HUES48 (cell line): ENCODE data around the gene RYR3.

Source experiments
- H3K27ac ChIP-seq: one replicate; pipeline ENCODE4 v1.7.0; 2013; ENCODE audit warnings: low read depth, low read length, inconsistent platforms
- H3K27me3 ChIP-seq: 2 replicates; pipeline ENCODE4 v1.6.1; 2013; ENCODE audit warnings: mild to moderate bottlenecking, low read length; ENCODE audit not compliant: control insufficient read depth, insufficient read depth
- H3K36me3 ChIP-seq: 2 replicates; pipeline ENCODE4 v1.6.1; 2013; ENCODE audit warnings: low read length; ENCODE audit not compliant: control insufficient read depth, insufficient read depth
- H3K4me1 ChIP-seq: 2 replicates; pipeline ENCODE4 v1.6.1; 2013; ENCODE audit warnings: mild to moderate bottlenecking, low read length; ENCODE audit not compliant: control insufficient read depth, insufficient read depth
- H3K4me3 ChIP-seq: 2 replicates; pipeline ENCODE4 v1.5.1; 2013; ENCODE audit warnings: mild to moderate bottlenecking, low read depth, low read length
- H3K9ac ChIP-seq: 2 replicates; pipeline ENCODE4 v1.6.1; 2013; ENCODE audit warnings: mild to moderate bottlenecking, low read depth, low read length, moderate library complexity
- H3K9me3 ChIP-seq: 2 replicates; pipeline ENCODE4 v1.6.1; 2013; ENCODE audit warnings: low read length; ENCODE audit not compliant: control insufficient read depth, insufficient read depth

RYR3 gene

DNA sequence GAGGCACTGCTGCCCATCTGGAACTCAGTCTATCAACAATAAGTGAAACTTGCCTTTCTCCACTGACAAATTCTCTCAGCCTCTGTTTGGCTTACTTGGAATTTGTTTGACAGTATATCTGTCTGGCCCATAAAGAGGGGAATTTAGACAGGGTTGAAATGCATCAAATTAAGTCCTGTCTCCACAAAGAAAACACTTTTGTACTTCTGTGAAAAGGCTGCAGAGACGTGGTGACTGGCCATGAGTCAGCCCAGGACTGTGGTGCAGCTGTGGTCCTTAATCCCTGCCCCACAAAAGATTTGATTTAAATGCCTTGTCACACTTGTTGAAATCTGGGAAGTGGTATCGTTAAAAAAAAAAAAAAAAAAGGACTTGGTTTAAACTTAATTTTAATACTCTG is 47.5 kb downstream of the RYR3 start:
- no peaks in the 10 kb centered on the region for H3K36me3 ChIP-seq
- no peaks in the 10 kb centered on the region for H3K27me3 ChIP-seq
- H3K9ac ChIP-seq, result no peak overlapping the region
- H3K4me3 ChIP-seq, result no peak overlapping the region
- no peaks in the 10 kb centered on the region for H3K4me1 ChIP-seq
- no peak overlapping the region for H3K27ac ChIP-seq
- H3K9me3 ChIP-seq, result no peaks in the 10 kb centered on the region

DNA sequence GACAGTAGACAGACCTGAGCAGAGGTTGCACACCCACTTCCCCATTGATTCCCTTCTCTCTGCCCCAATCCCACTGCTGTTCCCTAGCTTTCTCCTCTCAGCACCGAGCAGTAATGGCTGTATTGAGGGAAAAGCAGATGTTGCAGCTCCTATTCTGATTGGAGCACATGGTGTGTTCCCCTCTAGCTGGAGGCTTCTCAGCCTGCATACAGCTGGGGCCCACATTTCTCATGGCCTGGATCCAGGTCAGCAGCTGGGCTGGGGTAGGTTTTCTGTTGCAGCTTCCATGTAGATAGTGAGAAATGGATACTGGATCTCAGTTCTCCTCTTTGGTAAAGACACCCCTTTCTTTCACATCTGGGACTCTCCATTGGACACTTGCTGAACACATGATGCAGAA is 50.1 kb downstream of the RYR3 start:
- Histone ChIP-seq H3K4me3 (no peak overlapping the region), H3K27me3 (no peaks in the 10 kb centered on the region), H3K9me3 (no peaks in the 10 kb centered on the region), H3K9ac (no peak overlapping the region), H3K36me3 (no peaks in the 10 kb centered on the region), H3K4me1 (no peaks in the 10 kb centered on the region), H3K27ac (no peak overlapping the region)

DNA sequence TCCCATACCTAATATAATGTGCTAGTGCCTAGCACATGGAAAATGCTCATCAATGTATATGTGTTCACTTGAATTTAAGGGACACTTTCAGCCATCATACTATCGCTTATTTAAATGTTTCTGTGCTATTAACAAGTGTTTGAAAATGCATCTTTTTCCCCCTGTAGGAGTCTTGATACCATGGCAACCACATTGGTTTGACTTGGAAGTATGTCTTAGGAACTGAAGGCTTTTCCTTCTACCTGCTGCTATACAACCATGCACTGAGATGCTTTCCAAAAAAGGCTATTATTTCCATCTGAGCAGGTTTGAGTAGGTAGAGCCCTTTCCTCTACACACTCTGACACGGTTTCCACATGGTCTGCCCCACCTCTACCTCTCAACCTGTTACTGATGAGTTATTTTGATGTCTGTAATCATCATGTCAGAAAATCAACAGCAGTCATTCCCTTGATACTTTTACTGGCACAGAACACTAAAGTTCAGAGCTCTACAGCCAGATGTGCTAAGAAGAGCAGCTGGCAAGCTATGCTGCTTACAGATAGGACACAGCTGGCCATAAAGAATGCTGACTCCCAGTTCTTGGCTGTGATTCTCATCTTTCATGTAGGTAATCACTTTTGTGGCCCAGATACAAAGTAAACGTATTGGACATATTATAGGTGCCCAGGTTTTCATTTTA is 59.3 kb downstream of the RYR3 start:
- no peaks in the 10 kb centered on the region for H3K36me3 ChIP-seq
- no peak overlapping the region for H3K4me3 ChIP-seq
- H3K4me1 ChIP-seq, result no peaks in the 10 kb centered on the region
- no peak overlapping the region for H3K27ac ChIP-seq
- no peaks in the 10 kb centered on the region for H3K27me3 ChIP-seq
- no peaks in the 10 kb centered on the region for H3K9me3 ChIP-seq
- no peak overlapping the region for H3K9ac ChIP-seq

DNA sequence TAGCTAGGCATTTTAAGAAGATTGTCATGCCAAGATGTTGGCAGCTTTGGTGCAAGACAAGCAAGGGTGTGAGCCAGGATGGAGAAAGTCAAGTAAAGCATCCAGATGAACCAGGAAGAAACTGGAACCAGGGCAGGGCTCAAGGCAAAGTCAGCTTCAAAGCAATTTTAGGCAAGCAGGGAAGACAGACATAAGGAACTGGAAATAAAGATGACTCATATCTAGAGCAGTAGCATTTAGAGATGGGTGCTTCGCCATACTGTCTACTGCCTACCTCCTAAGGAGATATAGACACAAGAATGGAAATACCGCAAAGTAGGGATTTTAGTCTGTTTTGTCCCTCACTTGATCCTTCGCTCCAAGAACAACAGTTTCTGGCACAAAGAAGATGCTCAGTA is 59.9 kb downstream of the RYR3 start:
- Histone ChIP-seq H3K9me3 (no peaks in the 10 kb centered on the region), H3K4me3 (no peak overlapping the region), H3K36me3 (no peaks in the 10 kb centered on the region), H3K9ac (no peak overlapping the region), H3K27me3 (no peaks in the 10 kb centered on the region), H3K27ac (no peak overlapping the region), H3K4me1 (no peaks in the 10 kb centered on the region)

DNA sequence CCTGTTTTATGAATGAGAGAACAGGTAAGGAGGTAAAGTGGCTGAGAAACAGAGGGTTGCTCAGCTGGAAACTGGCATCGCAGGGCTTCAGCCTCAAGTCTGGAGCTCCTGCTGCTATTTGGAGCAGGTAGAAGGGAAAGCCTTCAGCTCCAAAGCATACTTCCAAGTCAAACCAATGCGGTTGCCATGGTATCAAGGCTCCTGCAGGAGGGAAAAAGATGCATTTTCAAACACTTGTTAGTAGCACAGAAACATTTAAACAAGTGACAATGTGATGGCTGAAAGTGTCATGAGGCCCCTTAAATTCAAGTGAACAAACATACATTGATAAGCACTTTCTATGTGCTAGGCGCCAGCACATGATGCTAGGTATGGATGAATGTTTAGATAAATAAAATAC is 60.4 kb downstream of the RYR3 start:
- no peak overlapping the region for H3K4me3 ChIP-seq

DNA sequence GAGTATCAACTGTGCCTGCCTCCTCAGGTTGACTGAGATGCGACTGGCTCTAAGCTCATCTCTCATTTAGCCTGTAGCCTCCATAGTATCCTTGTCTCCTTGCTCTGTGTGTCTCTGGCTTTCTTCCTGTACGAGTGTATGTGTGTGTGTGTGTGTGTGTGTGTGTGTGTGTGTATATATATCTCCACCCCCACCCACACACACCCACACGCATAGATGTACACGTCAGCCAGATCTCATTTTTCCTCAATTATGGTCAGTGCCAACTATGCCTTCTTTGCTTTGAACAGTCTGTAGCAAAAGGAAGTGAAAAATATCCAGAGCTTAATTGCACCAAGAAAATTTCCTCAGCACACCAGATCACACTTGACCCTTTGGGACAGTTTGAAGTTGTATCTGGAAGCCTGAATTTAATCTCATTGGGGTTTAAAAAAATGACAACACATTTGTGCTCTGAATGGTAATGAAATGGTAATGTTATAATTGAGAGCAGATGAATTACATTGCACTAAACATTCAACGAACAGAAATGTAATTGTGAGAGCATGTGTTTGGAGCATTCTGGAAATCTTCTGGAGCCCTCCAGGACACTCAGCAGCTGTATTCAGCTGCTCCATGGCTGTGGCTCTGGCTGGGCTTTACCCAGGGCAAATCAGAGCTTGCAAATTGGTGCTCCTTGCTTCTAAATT is 63.6 kb downstream of the RYR3 start:
- H3K4me1 ChIP-seq, result no peaks in the 10 kb centered on the region
- H3K4me3 ChIP-seq, result no peak overlapping the region
- no peaks in the 10 kb centered on the region for H3K36me3 ChIP-seq
- no peak overlapping the region for H3K27ac ChIP-seq
- H3K9ac ChIP-seq, result no peak overlapping the region
- no peaks in the 10 kb centered on the region for H3K27me3 ChIP-seq
- H3K9me3 ChIP-seq, result no peaks in the 10 kb centered on the region

More for the DNA sequence above, 60.4 kb downstream of the RYR3 start:
- H3K36me3 ChIP-seq, result no peaks in the 10 kb centered on the region
- H3K27ac ChIP-seq, result no peak overlapping the region
- H3K27me3 ChIP-seq, result no peaks in the 10 kb centered on the region
- H3K9ac ChIP-seq, result no peak overlapping the region
- no peaks in the 10 kb centered on the region for H3K4me1 ChIP-seq
- H3K9me3 ChIP-seq, result no peaks in the 10 kb centered on the region

DNA sequence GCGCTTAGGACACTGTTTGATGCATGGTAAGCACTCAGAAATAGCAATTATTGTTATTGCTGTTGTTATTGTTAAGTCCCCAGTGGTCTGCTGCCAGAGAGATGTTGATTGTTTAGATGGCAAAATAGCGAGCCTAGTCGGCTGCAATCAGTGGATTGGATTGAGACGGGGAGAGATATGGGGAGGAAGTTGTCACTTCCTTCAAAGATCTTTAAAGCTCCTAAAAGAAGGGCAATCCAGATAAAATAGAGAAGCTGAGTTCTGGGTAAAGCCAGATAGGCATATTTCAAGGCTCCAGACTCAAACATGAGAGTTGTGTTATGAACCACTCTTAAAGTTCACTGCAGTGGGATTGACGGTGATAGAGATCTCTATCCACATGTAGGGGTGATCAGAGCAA is 64.5 kb downstream of the RYR3 start:
- H3K27ac ChIP-seq, result no peak overlapping the region
- no peak overlapping the region for H3K9ac ChIP-seq

DNA sequence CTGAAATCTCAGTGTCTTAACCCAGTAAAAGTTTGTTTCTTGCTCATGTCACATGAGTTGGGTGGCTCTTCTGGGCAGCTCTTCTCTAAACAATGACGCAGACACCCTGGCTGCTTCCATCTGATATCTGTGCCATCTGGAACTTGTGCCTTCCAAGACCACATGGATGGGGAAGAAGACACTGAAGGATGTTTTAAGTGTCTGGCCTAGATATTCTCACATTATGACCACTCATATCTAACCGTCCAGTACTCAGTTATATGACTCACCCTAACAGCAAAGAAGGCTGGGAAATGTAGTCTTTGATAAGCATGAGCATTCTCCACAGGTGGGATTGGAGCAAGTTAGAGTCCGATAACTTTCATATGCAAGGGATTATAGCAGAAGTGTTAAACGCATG is 66.4 kb downstream of the RYR3 start:
- H3K4me1 ChIP-seq, result no peaks in the 10 kb centered on the region
- H3K27ac ChIP-seq, result no peak overlapping the region
- H3K27me3 ChIP-seq, result no peaks in the 10 kb centered on the region
- no peak overlapping the region for H3K4me3 ChIP-seq
- H3K9me3 ChIP-seq, result no peaks in the 10 kb centered on the region
- no peak overlapping the region for H3K9ac ChIP-seq
- H3K36me3 ChIP-seq, result no peaks in the 10 kb centered on the region

More for the DNA sequence above, 64.5 kb downstream of the RYR3 start:
- no peak overlapping the region for H3K4me3 ChIP-seq
- no peaks in the 10 kb centered on the region for H3K36me3 ChIP-seq
- no peaks in the 10 kb centered on the region for H3K4me1 ChIP-seq
- H3K27me3 ChIP-seq, result no peaks in the 10 kb centered on the region
- no peaks in the 10 kb centered on the region for H3K9me3 ChIP-seq

DNA sequence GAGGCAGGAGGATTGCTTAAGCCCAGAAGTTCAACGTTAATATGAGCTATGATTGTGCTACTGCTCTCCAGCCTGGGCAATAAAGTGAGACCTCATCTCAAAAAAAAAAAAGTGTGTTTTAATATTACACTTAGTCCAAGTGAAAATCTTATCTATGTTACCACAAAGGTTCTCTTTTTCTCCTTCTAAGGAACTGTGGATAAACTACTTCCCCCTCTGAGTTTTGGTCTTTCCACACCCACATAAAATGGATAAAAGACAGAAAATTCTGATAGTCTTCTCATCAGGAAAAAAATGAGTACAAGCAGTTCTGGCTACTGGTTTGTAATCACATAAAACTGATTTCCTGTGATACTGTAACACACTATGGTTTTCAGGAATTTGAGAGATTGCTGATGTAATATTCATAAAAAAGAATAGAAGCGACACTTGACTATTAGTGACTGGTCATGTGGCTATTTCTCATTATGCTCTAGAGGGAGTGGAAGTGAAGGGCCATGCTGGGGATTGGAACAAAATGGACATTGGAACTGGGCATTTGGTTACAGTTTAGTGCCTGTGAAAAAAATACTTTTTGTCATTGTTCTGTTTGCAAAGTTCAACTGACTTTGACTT is 68.2 kb downstream of the RYR3 start:
- H3K27ac ChIP-seq, result no peak overlapping the region
- H3K9ac ChIP-seq, result no peak overlapping the region
- no peaks in the 10 kb centered on the region for H3K4me1 ChIP-seq
- H3K36me3 ChIP-seq, result no peaks in the 10 kb centered on the region
- no peaks in the 10 kb centered on the region for H3K9me3 ChIP-seq
- H3K4me3 ChIP-seq, result no peak overlapping the region
- no peaks in the 10 kb centered on the region for H3K27me3 ChIP-seq

DNA sequence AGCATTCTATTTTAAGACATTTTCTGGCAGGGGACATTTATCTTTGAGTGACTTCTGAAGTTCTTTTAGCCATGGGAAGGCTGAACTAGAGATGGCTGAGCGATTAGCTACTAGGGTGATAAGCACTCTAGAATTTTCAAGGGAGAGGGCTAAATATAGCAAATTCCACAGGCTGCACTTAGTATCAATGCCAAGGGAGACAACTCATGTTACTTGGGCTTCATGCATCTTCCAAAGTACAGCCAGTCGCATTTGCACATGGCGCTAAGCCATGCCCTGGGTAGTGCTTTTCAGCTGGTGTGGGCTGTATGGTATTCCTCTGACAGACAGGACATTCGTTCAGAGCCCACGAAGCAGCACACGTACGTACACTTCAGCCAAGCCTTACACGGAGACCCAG is 69.6 kb downstream of the RYR3 start:
- Histone ChIP-seq H3K36me3 (no peaks in the 10 kb centered on the region), H3K27ac (no peak overlapping the region), H3K4me3 (no peak overlapping the region), H3K9me3 (no peaks in the 10 kb centered on the region), H3K27me3 (no peaks in the 10 kb centered on the region), H3K9ac (no peak overlapping the region), H3K4me1 (no peaks in the 10 kb centered on the region)

DNA sequence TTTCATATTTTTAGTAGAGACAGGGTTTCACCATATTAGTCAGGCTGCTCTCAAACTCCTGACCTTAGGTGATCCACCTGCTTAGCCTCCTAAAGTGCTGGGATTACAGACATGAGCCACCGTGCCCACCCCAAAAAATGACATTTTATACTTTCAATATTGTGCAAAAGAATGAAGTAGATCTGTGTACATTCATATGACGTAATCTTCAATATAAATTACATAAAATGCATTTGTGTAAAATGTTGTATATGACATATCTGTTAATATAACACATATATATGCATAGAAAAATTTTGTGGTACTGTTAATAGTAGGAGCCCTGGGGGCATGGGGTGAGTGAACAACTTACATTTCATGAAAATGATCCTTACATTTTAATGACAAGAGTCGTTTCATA is 71.7 kb downstream of the RYR3 start:
- no peak overlapping the region for H3K9ac ChIP-seq
- no peaks in the 10 kb centered on the region for H3K27me3 ChIP-seq
- no peak overlapping the region for H3K4me3 ChIP-seq
- H3K9me3 ChIP-seq, result no peaks in the 10 kb centered on the region
- no peak overlapping the region for H3K27ac ChIP-seq
- no peaks in the 10 kb centered on the region for H3K36me3 ChIP-seq
- H3K4me1 ChIP-seq, result no peaks in the 10 kb centered on the region
